ENCODE results near the gene DTX2. TPM values are rescaled to one million over a fixed set of nuclear protein-coding genes. Genes with fewer than 3 reads are reported as not detected.

The DTX2 gene
- polyA plus RNA-seq, 1 donor from 2014 or later, result 2.4 TPM

Small RNA genes lying within 50 kb of the gene (small RNA-seq; reads per million reads assigned to genes)
- gene RF00019, result 0 to 1.2 (median 0) reads per million in 3 experiments

Other genes with a start within 250 kb of the DTX2 start
- gene HSPB1, start 159.0 kb upstream of the DTX2 start, polyA plus RNA-seq, result 1.4 and 1.8 TPM in 2 replicates
- 276 and 284 TPM in 2 replicates for gene YWHAG, start 102.7 kb upstream of the DTX2 start, polyA plus RNA-seq
- 2.5 TPM in 1 of 2 replicates, not detected in the other for gene SSC4D, start 52.0 kb upstream of the DTX2 start, polyA plus RNA-seq
- gene ZP3, start 36.8 kb upstream of the DTX2 start, polyA plus RNA-seq, result not detected in 2 replicates
- 0.88 TPM in 1 of 2 replicates, not detected in the other for gene UPK3B, start 48.8 kb downstream of the DTX2 start, polyA plus RNA-seq
- gene SPDYE16, start 81.6 kb downstream of the DTX2 start, polyA plus RNA-seq, result 0.81 and 1.2 TPM in 2 replicates
- 1.4 and 7.0 TPM in 2 replicates for gene POMZP3, start 165.6 kb downstream of the DTX2 start, polyA plus RNA-seq